Osteoblast (primary cell): ENCODE results near the gene LITAF. TPM values are rescaled to one million over a fixed set of nuclear protein-coding genes. Genes with fewer than 3 reads are reported as not detected.

Experiments
- DNase-seq: peaks from one replicate; pipeline ENCODE4 v3.0.0; 2011; ENCODE audit warnings: low spot score, mixed read lengths; ENCODE audit not compliant: insufficient read length; ENCODE audit errors: missing footprints
- H2AFZ ChIP-seq: 2 replicates; pipeline ENCODE4 v1.6.0; 2011; ENCODE audit warnings: mild to moderate bottlenecking, low read length
- H3K27ac ChIP-seq: 2 replicates; pipeline ENCODE4 v1.5.1; 2011; ENCODE audit warnings: mild to moderate bottlenecking, low read depth, low read length, moderate library complexity
- H3K27me3 ChIP-seq: 2 replicates; pipeline ENCODE4 v1.6.0; 2012; ENCODE audit warnings: mild to moderate bottlenecking, control low read depth, inconsistent platforms, low read length, moderate library complexity; ENCODE audit not compliant: insufficient read depth
- H3K36me3 ChIP-seq: 2 replicates; pipeline ENCODE4 v1.5.1; 2011; ENCODE audit warnings: mild to moderate bottlenecking, low read length, control low read depth, moderate library complexity; ENCODE audit not compliant: insufficient read depth
- H3K4me1 ChIP-seq: 2 replicates; pipeline ENCODE4 v1.5.1; 2011; ENCODE audit warnings: mild to moderate bottlenecking, low read length, control low read depth, moderate library complexity; ENCODE audit not compliant: insufficient read depth
- H3K4me2 ChIP-seq: 2 replicates; pipeline ENCODE4 v1.6.0; 2011; ENCODE audit warnings: mild to moderate bottlenecking, low read length; ENCODE audit not compliant: insufficient read depth
- H3K4me3 ChIP-seq: fragments of 200-600 bp; sonication (generic); 3 replicates; pipeline ENCODE4 v1.5.1; 2012; ENCODE audit warnings: mild to moderate bottlenecking, low read length, inconsistent platforms; ENCODE audit not compliant: insufficient read depth
- H3K79me2 ChIP-seq: 2 replicates; pipeline ENCODE4 v1.6.0; 2012; ENCODE audit warnings: mild to moderate bottlenecking, low read length, control low read depth, inconsistent platforms; ENCODE audit not compliant: insufficient read depth
- H3K9me3 ChIP-seq: 2 replicates; pipeline ENCODE4 v1.5.1; 2011; ENCODE audit warnings: low read depth, low read length, control low read depth
- H4K20me1 ChIP-seq: 2 replicates; pipeline ENCODE4 v1.6.0; 2012; ENCODE audit warnings: mild to moderate bottlenecking, low read length, control low read depth; ENCODE audit not compliant: insufficient read depth
- CTCF ChIP-seq: IDR thresholded peaks from 2 replicates; pipeline ENCODE4 v1.5.1; 2011; ENCODE audit warnings: mild to moderate bottlenecking, low read depth, low read length, moderate library complexity; ENCODE audit errors: extremely low read depth
- total RNA-seq: library from RNA; depleted of rRNA; stranded (reverse); fragments of >200 nt; gene quantifications from 2 replicates; pipeline ENCODE4 v1.2.3, GENCODE V29; 2012

Gene LITAF
- total RNA-seq, 1 donor = 33.3 TPM

- H4K20me1 ChIP-seq = peaks cover 3% of the 10 kb centered on the region
- H3K36me3 ChIP-seq = peaks cover 59% of the 10 kb centered on the region
- H3K4me1 ChIP-seq = no peaks in the 10 kb centered on the region
- H3K9me3 ChIP-seq = peaks cover 4% of the 10 kb centered on the region
- H2AFZ ChIP-seq = no peak overlapping the region
- H3K79me2 ChIP-seq = peaks cover 18% of the 10 kb centered on the region
- H3K27ac ChIP-seq = no peak overlapping the region
- no peak overlapping the region for H3K4me2 ChIP-seq
- H3K27me3 ChIP-seq = no peaks in the 10 kb centered on the region
- no peak for DNase-seq
- no peak overlapping the region for H3K4me3 ChIP-seq
- no peak for TF ChIP-seq CTCF
Measured at GRCh38 chr16:11553371-11553770, 33.3 kb downstream of the LITAF start.

GRCh38 chr16:11552440-11552839 lies 34.3 kb downstream of the LITAF start:
- Histone ChIP-seq H3K27me3 (no peaks in the 10 kb centered on the region), H3K4me2 (no peak overlapping the region), H4K20me1 (peaks cover 3% of the 10 kb centered on the region), H3K4me3 (no peak overlapping the region), H3K79me2 (peaks cover 9% of the 10 kb centered on the region), H2AFZ (no peak overlapping the region), H3K4me1 (no peaks in the 10 kb centered on the region), H3K9me3 (peaks cover 4% of the 10 kb centered on the region), H3K36me3 (peaks cover 69% of the 10 kb centered on the region), H3K27ac (no peak overlapping the region)
- no peak for TF ChIP-seq CTCF
- no peak for DNase-seq

GRCh38 chr16:11551842-11552241 lies 34.9 kb downstream of the LITAF start:
- no peak overlapping the region for H2AFZ ChIP-seq
- H3K79me2 ChIP-seq = peaks cover 7% of the 10 kb centered on the region
- peaks cover 4% of the 10 kb centered on the region for H3K9me3 ChIP-seq
- no peak overlapping the region for H3K27ac ChIP-seq
- H3K36me3 ChIP-seq = peaks cover 72% of the 10 kb centered on the region
- DNase-seq = no peak
- no peak overlapping the region for H3K4me3 ChIP-seq
- H3K4me2 ChIP-seq = no peak overlapping the region
- H3K4me1 ChIP-seq = peaks cover 2% of the 10 kb centered on the region
- peaks cover 3% of the 10 kb centered on the region for H4K20me1 ChIP-seq
- no peaks in the 10 kb centered on the region for H3K27me3 ChIP-seq
- TF ChIP-seq CTCF = no peak

- Histone ChIP-seq H3K4me3 (no peak overlapping the region), H3K79me2 (peaks cover 2% of the 10 kb centered on the region), H3K9me3 (peaks cover 2% of the 10 kb centered on the region), H3K36me3 (peaks cover 65% of the 10 kb centered on the region), H4K20me1 (peaks cover 3% of the 10 kb centered on the region), H3K27ac (no peak overlapping the region), H3K4me2 (no peak overlapping the region), H3K27me3 (no peaks in the 10 kb centered on the region), H3K4me1 (peaks cover 4% of the 10 kb centered on the region), H2AFZ (no peak overlapping the region)
- DNase-seq = no peak
- no peak for TF ChIP-seq CTCF
Measured at GRCh38 chr16:11550791-11551498, 35.8 kb downstream of the LITAF start.
